ENCODE data around the gene UTP15. TPM values are rescaled to one million over a fixed set of nuclear protein-coding genes. Genes with fewer than 3 reads are reported as not detected.

The UTP15 gene
- total and polyA plus RNA-seq, 2 donors (not counting 3 experiments of a cell fraction or from before 2014, with no cell fraction given): 11.7 to 25.2 TPM

- Histone ChIP-seq H3K9me1 (replicated peaks; ENCODE audit: control insufficient read depth, extremely low read depth, insufficient read depth, low read length) (no peaks in the 10 kb centered on the region), H4K20me1 (replicated peaks; ENCODE audit: control insufficient read depth, extremely low read depth, insufficient read depth, low read length) (no peaks in the 10 kb centered on the region), H3K9me3 (replicated peaks; ENCODE audit: control insufficient read depth, insufficient read depth, low read length) (no peaks in the 10 kb centered on the region), H3K4me1 (ENCODE audit: control insufficient read depth, extremely low read depth, insufficient read depth, low read length) (peaks cover 14% of the 10 kb centered on the region), H3K9ac (replicated peaks; ENCODE audit: extremely low read depth, insufficient read depth, low read length) (no peak overlapping the region), H3K27me3 (ENCODE audit: control insufficient read depth in 2 of 2, insufficient read depth in 2 of 2, low read length in 2 of 2) (no peaks in the 10 kb centered on the region), H3K79me2 (ENCODE audit: control insufficient read depth, insufficient read depth, low read length) (peaks cover 20% of the 10 kb centered on the region), H3K36me3 (ENCODE audit: control insufficient read depth in 2 of 2, extremely low read depth in 1 of 2, insufficient read depth in 2 of 2, low read length in 2 of 2) (no peaks in the 10 kb centered on the region), H3K4me2 (ENCODE audit: insufficient read depth, low read length) (no peak overlapping the region), H3K4me3 (replicated peaks in 1 of 3; ENCODE audit: insufficient read depth in 1 of 3, low read depth in 1 of 3, low read length in 3 of 3) (no peak overlapping the region), H2AFZ (ENCODE audit: low read depth, low read length) (no peak overlapping the region), H3K27ac (ENCODE audit: insufficient read depth, low read depth, low read length) (no peak overlapping the region)
- dilution Hi-C loops (cut with MboI; ENCODE audit: extremely low pct_ligation_motif_present, low sequenced_read_pairs): no loop called here
- intact Hi-C loops (cut with micrococcal nuclease): no loop called here
- ChIA-PET POLR2A (no interaction called here), CTCF (interaction anchor here (1.4 kb wide), 1 partner anchor 70 kb away, joined by 5 read pairs; no protein-coding TSS in a partner anchor)
- DNase-seq (ENCODE audit: low read depth, low spot score) (no peak), FAIRE-seq (no peak)
- BruUV-seq (replicated peaks): no TSS peak
- TF ChIP-seq GATA2 (IDR thresholded peaks at IDR 0.05; ENCODE audit: insufficient read depth, insufficient read length, low read depth, low read length) (no peak), JUN (IDR thresholded peaks at IDR 0.05; ENCODE audit: borderline replicate concordance, insufficient read depth, insufficient read length, low read depth) (no peak), MYC (IDR thresholded peaks at IDR 0.05; ENCODE audit: low read depth, low read length) (no peak), POLR2AphosphoS5 (IDR thresholded peaks at IDR 0.05; ENCODE audit: insufficient read depth, low read depth, low read length) (no peak), EZH2 (IDR thresholded peaks at IDR 0.05; ENCODE audit: borderline replicate concordance, low read depth, low read length, severe bottlenecking) (no peak), POLR2A (IDR thresholded peaks at IDR 0.05; ENCODE audit: low read depth, low read length) (no peak), FOS (IDR thresholded peaks at IDR 0.05; ENCODE audit: borderline replicate concordance, insufficient read depth, low read length) (no peak)
- TF ChIP-seq, protein P1, sequence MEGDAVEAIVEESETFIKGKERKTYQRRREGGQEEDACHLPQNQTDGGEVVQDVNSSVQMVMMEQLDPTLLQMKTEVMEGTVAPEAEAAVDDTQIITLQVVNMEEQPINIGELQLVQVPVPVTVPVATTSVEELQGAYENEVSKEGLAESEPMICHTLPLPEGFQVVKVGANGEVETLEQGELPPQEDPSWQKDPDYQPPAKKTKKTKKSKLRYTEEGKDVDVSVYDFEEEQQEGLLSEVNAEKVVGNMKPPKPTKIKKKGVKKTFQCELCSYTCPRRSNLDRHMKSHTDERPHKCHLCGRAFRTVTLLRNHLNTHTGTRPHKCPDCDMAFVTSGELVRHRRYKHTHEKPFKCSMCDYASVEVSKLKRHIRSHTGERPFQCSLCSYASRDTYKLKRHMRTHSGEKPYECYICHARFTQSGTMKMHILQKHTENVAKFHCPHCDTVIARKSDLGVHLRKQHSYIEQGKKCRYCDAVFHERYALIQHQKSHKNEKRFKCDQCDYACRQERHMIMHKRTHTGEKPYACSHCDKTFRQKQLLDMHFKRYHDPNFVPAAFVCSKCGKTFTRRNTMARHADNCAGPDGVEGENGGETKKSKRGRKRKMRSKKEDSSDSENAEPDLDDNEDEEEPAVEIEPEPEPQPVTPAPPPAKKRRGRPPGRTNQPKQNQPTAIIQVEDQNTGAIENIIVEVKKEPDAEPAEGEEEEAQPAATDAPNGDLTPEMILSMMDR (IDR thresholded peaks at IDR 0.05; ENCODE audit: extremely low read depth in 1 of 2, insufficient read depth in 1 of 2, low read depth in 1 of 2, low read length in 2 of 2): no peak
- TF ChIP-seq, protein P2, sequence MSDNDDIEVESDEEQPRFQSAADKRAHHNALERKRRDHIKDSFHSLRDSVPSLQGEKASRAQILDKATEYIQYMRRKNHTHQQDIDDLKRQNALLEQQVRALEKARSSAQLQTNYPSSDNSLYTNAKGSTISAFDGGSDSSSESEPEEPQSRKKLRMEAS (IDR thresholded peaks at IDR 0.05; ENCODE audit: insufficient read depth, insufficient read length): no peak
These were observed 57.5 kb downstream of the UTP15 start for GRCh38 chr5:73623060-73623459.

Data from endothelial cell of umbilical vein (primary cell).